Measurements from ENCODE around the gene RBBP8NL. TPM values are rescaled to one million over a fixed set of nuclear protein-coding genes. Genes with fewer than 3 reads are reported as not detected.

Gene RBBP8NL
- total and polyA plus RNA-seq, 9 of the 15 experiments (the other 6 are each of a cell fraction or from before 2014, with no cell fraction given): not detected

- Histone ChIP-seq H3K9me1 (ENCODE audit: control insufficient read depth, insufficient read depth, low read length) (peaks cover 12% of the 10 kb centered on the region), H3K9ac (ENCODE audit: insufficient read depth in 1 of 2, low read depth in 2 of 2, low read length in 2 of 2) (peak overlapping the region; percentile 99; a peak in 2 of 4 replicates), H3K27ac (ENCODE audit: extremely low read depth, low read depth, low read length) (peak overlapping the region; percentile 26; the same call in 2 of the 3 replicates), H3K4me1 (replicated peaks in 1 of 2; ENCODE audit: control insufficient read depth in 2 of 2, insufficient read depth in 2 of 2, low read length in 2 of 2) (peaks cover 11 to 53% of the 10 kb centered on the region in 2 experiments; a peak in 4 of 5 replicates), H3K4me2 (ENCODE audit: insufficient read depth, low read length) (peak overlapping the region; percentile 100), H3K9me3 (replicated peaks; ENCODE audit: control insufficient read depth, insufficient read depth, low read depth, low read length) (no peaks in the 10 kb centered on the region), H3K36me3 (ENCODE audit: control insufficient read depth, insufficient read depth, low read length) (peaks cover 52% of the 10 kb centered on the region), H3K79me2 (ENCODE audit: control insufficient read depth, insufficient read depth, low read length) (peaks cover 56% of the 10 kb centered on the region), H3K4me3 (peak overlapping the region; percentile 100; the same call in 1 of the 2 replicates), H4K20me1 (replicated peaks; ENCODE audit: control insufficient read depth, insufficient read depth, low read length) (peaks cover 9% of the 10 kb centered on the region), H2AFZ (ENCODE audit: low read depth, low read length) (no peak overlapping the region), H3K27me3 (ENCODE audit: control insufficient read depth in 2 of 2, insufficient read depth in 2 of 2, low read length in 2 of 2) (no peaks in the 10 kb centered on the region)
- FAIRE-seq: peak; percentile 44
- ChIA-PET POLR2A (interaction anchor here (0.6 to 5.1 kb wide), 7 partner anchors 12 to 377 kb away, joined by 3 to 28 read pairs (median 4); partner anchors contain the start of gene LAMA5), CTCF (ENCODE audit: low intra/inter-chr PET ratio) (no interaction called here)
- WGBS (ENCODE audit: insufficient coverage, low coverage, missing lambda C conversion rate): 84% methylated on average over 11 of the region's 11 CpGs
- intact Hi-C loops (cut with micrococcal nuclease): loop anchor here (10.0 kb wide), 1 partner anchor 244 kb away; the partner anchor contains the start of genes PSMA7 and SS18L1
- no peak for ATAC-seq
- DNase-seq (ENCODE audit: extremely low read depth in 1 of 4, low spot score in 3 of 4): no peak
- in situ Hi-C loops (cut with MboI): no loop called here
- BruUV-seq (replicated peaks): no TSS peak
- TF ChIP-seq STAG1 (CRISPR knock-in tag; IDR thresholded peaks at IDR 0.05; ENCODE audit: borderline replicate concordance): no peak
- TF ChIP-seq ZNF57 (CRISPR knock-in tag; IDR thresholded peaks at IDR 0.05): 0 out of 2 replicates have a peak, but pooled peaks have one; percentile 34
- no peak for TF ChIP-seq RBM14 (IDR thresholded peaks at IDR 0.05; ENCODE audit: borderline replicate concordance, insufficient read depth, low read depth, low read length)
- TF ChIP-seq SMARCB1 (IDR thresholded peaks at IDR 0.05; ENCODE audit: insufficient read length, low read depth): no peak
- 0 out of 6 replicates have a peak, but pooled peaks of 1 of the 3 experiments have one; percentile 29 for TF ChIP-seq CTCF (IDR thresholded peaks at IDR 0.05 in 2 of 3, conservative IDR thresholded peaks at IDR 0.05 in 1 of 3; ENCODE audit: insufficient read depth in 2 of 3, low read depth in 1 of 3, low read length in 3 of 3)
- no peak for TF ChIP-seq FOXJ2 (tag; IDR thresholded peaks at IDR 0.05)
- no peak for TF ChIP-seq HLTF (IDR thresholded peaks at IDR 0.05)
- TF ChIP-seq ELF2 (CRISPR knock-in tag; IDR thresholded peaks at IDR 0.05): no peak
- TF ChIP-seq MAFG (tag; conservative IDR thresholded peaks at IDR 0.05): no peak
- TF ChIP-seq CREM (IDR thresholded peaks at IDR 0.05; ENCODE audit: low read depth): no peak
- TF ChIP-seq PML (IDR thresholded peaks at IDR 0.05; ENCODE audit: low read length): peak; percentile 20; the same call in 1 of the 2 replicates
- no peak for TF ChIP-seq NFE2 (IDR thresholded peaks at IDR 0.05; ENCODE audit: low read depth)
- TF ChIP-seq POLR2A (conservative IDR thresholded peaks at IDR 0.05): peak; percentile 77
- no peak for TF ChIP-seq ZNF253 (CRISPR knock-in tag; conservative IDR thresholded peaks at IDR 0.05)
- no peak for TF ChIP-seq BRF1 (IDR thresholded peaks at IDR 0.05; ENCODE audit: borderline replicate concordance, extremely low read depth, insufficient read length)
- no peak for TF ChIP-seq RBBP5 (IDR thresholded peaks at IDR 0.05; ENCODE audit: borderline replicate concordance, insufficient read depth, low read length, poor library complexity, severe bottlenecking)
- no peak for TF ChIP-seq SMARCA4 (IDR thresholded peaks at IDR 0.05)
- no peak for TF ChIP-seq GTF2F1 (IDR thresholded peaks at IDR 0.05; ENCODE audit: low read depth, low read length)
- TF ChIP-seq CC2D1A (IDR thresholded peaks at IDR 0.05): no peak
- TF ChIP-seq ATF3 (IDR thresholded peaks at IDR 0.05): no peak
- no peak for TF ChIP-seq ATF3 (CRISPR knock-in tag; conservative IDR thresholded peaks at IDR 0.05)
- TF ChIP-seq KDM1A (IDR thresholded peaks at IDR 0.05): no peak
- no peak for TF ChIP-seq ZNF584 (CRISPR knock-in tag; IDR thresholded peaks at IDR 0.05; ENCODE audit: low read depth)
These were observed 38.3 kb downstream of the RBBP8NL start for GRCh38 chr20:62388839-62389600.

Measured in K562 (cell line).